Measurements from ENCODE around the gene LRRC19.

GRCh38 chr9:26950521-26950920, 55.0 kb downstream of the LRRC19 start:
- TF ChIP-seq SMAD4 (CRISPR knock-in tag; IDR thresholded peaks at IDR 0.05) = no peak
- TF ChIP-seq CTCF (IDR thresholded peaks at IDR 0.05) = no peak
- no peak for TF ChIP-seq SP1 (CRISPR knock-in tag; conservative IDR thresholded peaks at IDR 0.05)
- TF ChIP-seq ATF6 (CRISPR knock-in tag; IDR thresholded peaks at IDR 0.05) = no peak
